ENCODE data around the gene MYF5. TPM values are rescaled to one million over a fixed set of nuclear protein-coding genes. Genes with fewer than 3 reads are reported as not detected.
A peak's percentile ranks its signal among the peaks of the same experiment; 100 is the strongest.

MYF5 gene
- total RNA-seq, 1 donor, result not detected

GRCh38 chr12:80704420-80704819 is 12.3 kb upstream of the MYF5 start:
- H3K4me3 ChIP-seq (ENCODE audit: low read depth, low read length), result no peak overlapping the region
- DNase-seq (ENCODE audit: low read depth), result no peak
- TF ChIP-seq CTCF (IDR thresholded peaks at IDR 0.05; ENCODE audit: insufficient read depth, low read depth, low read length), result no peak

GRCh38 chr12:80707126-80707829 is 9.4 kb upstream of the MYF5 start, which contains the start of gene MYF6:
TSS of gene MYF6 (plus strand) at chr12:80707634. CDS start at chr12:80707720, 86 bp downstream.
- peak within 1 kb of the TSS; percentile 25 for H3K4me3 ChIP-seq (ENCODE audit: low read depth, low read length)
- no peak for TF ChIP-seq CTCF (IDR thresholded peaks at IDR 0.05; ENCODE audit: insufficient read depth, low read depth, low read length)
- no peak for DNase-seq (ENCODE audit: low read depth)

GRCh38 chr12:80707830-80708258 is 8.9 kb upstream of the MYF5 start:
- no peak for DNase-seq (ENCODE audit: low read depth)
- TF ChIP-seq CTCF (IDR thresholded peaks at IDR 0.05; ENCODE audit: insufficient read depth, low read depth, low read length), result no peak
- no peak overlapping the region for H3K4me3 ChIP-seq (ENCODE audit: low read depth, low read length)

GRCh38 chr12:80708259-80708974 is 8.3 kb upstream of the MYF5 start:
- no peak for TF ChIP-seq CTCF (IDR thresholded peaks at IDR 0.05; ENCODE audit: insufficient read depth, low read depth, low read length)
- no peak for DNase-seq (ENCODE audit: low read depth)
- H3K4me3 ChIP-seq (ENCODE audit: low read depth, low read length), result peak overlapping the region; percentile 25

- no peak overlapping the region for H3K4me3 ChIP-seq (ENCODE audit: low read depth, low read length)
- peak; percentile 10 for DNase-seq (ENCODE audit: low read depth)
- TF ChIP-seq CTCF (IDR thresholded peaks at IDR 0.05; ENCODE audit: insufficient read depth, low read depth, low read length), result no peak
Measured at GRCh38 chr12:80708975-80709328, 7.8 kb upstream of the MYF5 start.

- DNase-seq (ENCODE audit: low read depth), result no peak
- H3K4me3 ChIP-seq (ENCODE audit: low read depth, low read length), result no peak overlapping the region
Measured at GRCh38 chr12:80709811-80710726, 6.6 kb upstream of the MYF5 start.

More at GRCh38 chr12:80709811-80710726, 6.6 kb upstream of the MYF5 start:
- peak; percentile 54 for TF ChIP-seq CTCF (IDR thresholded peaks at IDR 0.05; ENCODE audit: insufficient read depth, low read depth, low read length)

All from fibroblast of villous mesenchyme (primary cell).